Neural crest cell (in vitro differentiated cells): ENCODE data around the gene TCEAL5. TPM values are rescaled to one million over a fixed set of nuclear protein-coding genes. Genes with fewer than 3 reads are reported as not detected.
A peak's percentile ranks its signal among the peaks of the same experiment; 100 is the strongest.
"Not testable (repeated sequence)": the region's sequence is repeated elsewhere in the genome, so short reads cannot be mapped to it uniquely, and the experiment has no call there.

Source experiments
- DNase-seq: peaks from one replicate; pipeline ENCODE4 v3.0.0; 2021; ENCODE audit warnings: low read depth, mixed read lengths, low spot score
- H3K27ac Mint-ChIP-seq: one replicate; pipeline ENCODE4 v1.8.0; 2021; ENCODE audit warnings: mild to moderate bottlenecking, mixed read lengths; ENCODE audit not compliant: unreplicated experiment
- H3K27me3 Mint-ChIP-seq: 2 replicates; pipeline ENCODE4 v1.8.0; 2021; ENCODE audit warnings: low read depth, mild to moderate bottlenecking, mixed read lengths
- H3K36me3 Mint-ChIP-seq: 2 replicates; pipeline ENCODE4 v1.8.0; 2021; ENCODE audit warnings: low read depth, mild to moderate bottlenecking, mixed read lengths
- H3K4me1 Mint-ChIP-seq: 2 replicates; pipeline ENCODE4 v1.8.0; 2021; ENCODE audit warnings: mixed read lengths
- H3K4me3 Mint-ChIP-seq: one replicate; pipeline ENCODE4 v1.8.0; 2021; ENCODE audit warnings: mild to moderate bottlenecking, mixed read lengths
- H3K9me3 Mint-ChIP-seq: 2 replicates; pipeline ENCODE4 v1.8.0; 2021; ENCODE audit warnings: mixed read lengths
- CTCF ChIP-seq: fragments of 200-600 bp; sonication (generic); conservative IDR thresholded peaks from 2 replicates; pipeline ENCODE4 v1.5.0; 2021; ENCODE audit warnings: antibody characterized with exemption, mild to moderate bottlenecking
- long read RNA-seq: library from polyadenylated mRNA; unstranded; transcript quantifications from one replicate; pipeline ENCODE4 v2.0.0, GENCODE V29; 2020
- total RNA-seq: library from RNA; stranded (reverse); gene quantifications from 2 replicates; pipeline ENCODE4 v1.2.1, GENCODE V29; 2021

The TCEAL5 gene
- not detected in 2 replicates for total RNA-seq
- long read RNA-seq, result 0 reads

GRCh38 chrX:103276581-103277002 is at the start of gene TCEAL5:
Gene TCEAL5, minus strand, starts transcription at chrX:103276750. Its CDS starts 2,187 bp downstream, at chrX:103274563.
- no peaks in the 10 kb centered on the region for H3K36me3 Mint-ChIP-seq
- no peak within 1 kb of the TSS for H3K4me3 Mint-ChIP-seq
- no peak for DNase-seq
- peaks cover 5% of the 10 kb centered on the region for H3K9me3 Mint-ChIP-seq
- H3K27ac Mint-ChIP-seq, result no peak within 1 kb of the TSS
- TF ChIP-seq CTCF, result no peak
- H3K27me3 Mint-ChIP-seq, result peaks cover 3% of the 10 kb centered on the region
- H3K4me1 Mint-ChIP-seq, result no peaks in the 10 kb centered on the region

- Mint-ChIP-seq H3K36me3 (no peaks in the 10 kb centered on the region), H3K27me3 (no peaks in the 10 kb centered on the region), H3K27ac (no peak overlapping the region), H3K9me3 (no peaks in the 10 kb centered on the region), H3K4me1 (peaks cover 4% of the 10 kb centered on the region), H3K4me3 (peak overlapping the region; percentile 85)
- TF ChIP-seq CTCF, result no peak
- DNase-seq, result no peak
Measured at GRCh38 chrX:103311399-103311780, 34.8 kb upstream of the TCEAL5 start.

- no peak for TF ChIP-seq CTCF
- H3K4me3 Mint-ChIP-seq, result peak within 1 kb of the TSS; percentile 85
- DNase-seq, result peak; percentile 53
- H3K27me3 Mint-ChIP-seq, result no peaks in the 10 kb centered on the region
- H3K4me1 Mint-ChIP-seq, result peaks cover 4% of the 10 kb centered on the region
- H3K36me3 Mint-ChIP-seq, result no peaks in the 10 kb centered on the region
- peaks cover 3% of the 10 kb centered on the region for H3K9me3 Mint-ChIP-seq
- H3K27ac Mint-ChIP-seq, result no peak within 1 kb of the TSS
Measured at GRCh38 chrX:103310555-103311398, 34.2 kb upstream of the TCEAL5 start, which contains the start of gene BEX2. Gene BEX2, minus strand, starts transcription at chrX:103310990. Its CDS starts 1,014 bp downstream, at chrX:103309976.

- H3K27me3 Mint-ChIP-seq, result no peaks in the 10 kb centered on the region
- H3K9me3 Mint-ChIP-seq, result peaks cover 3% of the 10 kb centered on the region
- H3K27ac Mint-ChIP-seq, result no peak overlapping the region
- peak overlapping the region; percentile 72 for H3K4me3 Mint-ChIP-seq
- no peaks in the 10 kb centered on the region for H3K36me3 Mint-ChIP-seq
- TF ChIP-seq CTCF, result no peak
- no peak for DNase-seq
- peaks cover 4% of the 10 kb centered on the region for H3K4me1 Mint-ChIP-seq
Measured at GRCh38 chrX:103309860-103310554, 33.5 kb upstream of the TCEAL5 start.

- not testable (repeated sequence) for H3K4me1 Mint-ChIP-seq, H3K36me3 Mint-ChIP-seq, DNase-seq, H3K27me3 Mint-ChIP-seq, H3K4me3 Mint-ChIP-seq, H3K9me3 Mint-ChIP-seq, H3K27ac Mint-ChIP-seq
Measured at GRCh38 chrX:103305666-103306065, 29.1 kb upstream of the TCEAL5 start.

GRCh38 chrX:103304705-103305104 is 28.2 kb upstream of the TCEAL5 start:
- H3K27me3 Mint-ChIP-seq, result no peaks in the 10 kb centered on the region
- no peak for DNase-seq
- H3K4me1 Mint-ChIP-seq, result no peaks in the 10 kb centered on the region
- H3K36me3 Mint-ChIP-seq, result no peaks in the 10 kb centered on the region
- peaks cover 5% of the 10 kb centered on the region for H3K9me3 Mint-ChIP-seq
- no peak for TF ChIP-seq CTCF
- H3K4me3 Mint-ChIP-seq, result no peak overlapping the region
- H3K27ac Mint-ChIP-seq, result no peak overlapping the region
